PC-9 (cell line): ENCODE data around the gene CLN6.

Source experiments
- EZH2 ChIP-seq: fragments of 200-600 bp; sonication (generic); IDR thresholded peaks from 2 replicates; pipeline ENCODE4 v1.8.0; 2017; ENCODE audit warnings: antibody characterized with exemption, low read depth
- TF ChIP-seq, protein P1 (sequence below): fragments of 200-600 bp; sonication (generic); conservative IDR thresholded peaks from 2 replicates; pipeline ENCODE4 v1.6.1; 2017; ENCODE audit warnings: mixed run types, antibody characterized with exemption, mild to moderate bottlenecking, moderate library complexity

DNA sequence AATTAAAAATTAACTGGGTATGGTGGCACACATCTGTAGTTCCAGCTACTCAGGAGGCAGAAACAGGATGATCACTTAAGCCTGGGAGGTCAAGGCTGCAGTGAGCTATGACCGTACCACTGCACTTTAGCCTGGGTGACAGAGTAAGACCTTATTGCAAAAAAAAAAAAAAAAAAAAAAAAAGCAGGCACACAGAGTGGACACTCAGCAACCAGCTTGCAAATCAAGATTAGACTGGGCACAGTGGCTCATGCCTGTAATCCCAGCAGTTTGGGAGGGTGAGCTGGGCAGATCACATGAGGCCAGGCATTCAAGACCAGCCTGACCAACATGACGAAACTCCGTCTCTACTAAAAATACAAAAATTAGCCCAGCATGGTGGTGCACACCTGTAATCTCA lies 5.4 kb downstream of the CLN6 start:
- TF ChIP-seq, protein P1, sequence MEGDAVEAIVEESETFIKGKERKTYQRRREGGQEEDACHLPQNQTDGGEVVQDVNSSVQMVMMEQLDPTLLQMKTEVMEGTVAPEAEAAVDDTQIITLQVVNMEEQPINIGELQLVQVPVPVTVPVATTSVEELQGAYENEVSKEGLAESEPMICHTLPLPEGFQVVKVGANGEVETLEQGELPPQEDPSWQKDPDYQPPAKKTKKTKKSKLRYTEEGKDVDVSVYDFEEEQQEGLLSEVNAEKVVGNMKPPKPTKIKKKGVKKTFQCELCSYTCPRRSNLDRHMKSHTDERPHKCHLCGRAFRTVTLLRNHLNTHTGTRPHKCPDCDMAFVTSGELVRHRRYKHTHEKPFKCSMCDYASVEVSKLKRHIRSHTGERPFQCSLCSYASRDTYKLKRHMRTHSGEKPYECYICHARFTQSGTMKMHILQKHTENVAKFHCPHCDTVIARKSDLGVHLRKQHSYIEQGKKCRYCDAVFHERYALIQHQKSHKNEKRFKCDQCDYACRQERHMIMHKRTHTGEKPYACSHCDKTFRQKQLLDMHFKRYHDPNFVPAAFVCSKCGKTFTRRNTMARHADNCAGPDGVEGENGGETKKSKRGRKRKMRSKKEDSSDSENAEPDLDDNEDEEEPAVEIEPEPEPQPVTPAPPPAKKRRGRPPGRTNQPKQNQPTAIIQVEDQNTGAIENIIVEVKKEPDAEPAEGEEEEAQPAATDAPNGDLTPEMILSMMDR = no peak
- TF ChIP-seq EZH2 = no peak
